Measurements from ENCODE around the gene PPFIA1. TPM values are rescaled to one million over a fixed set of nuclear protein-coding genes. Genes with fewer than 3 reads are reported as not detected.

Gene PPFIA1
- total RNA-seq, 2 donors from 2014 or later: 47.8 to 82.9 TPM

GRCh38 chr11:70424765-70425344 is 154.4 kb downstream of the PPFIA1 start:
- TF ChIP-seq, protein P1, sequence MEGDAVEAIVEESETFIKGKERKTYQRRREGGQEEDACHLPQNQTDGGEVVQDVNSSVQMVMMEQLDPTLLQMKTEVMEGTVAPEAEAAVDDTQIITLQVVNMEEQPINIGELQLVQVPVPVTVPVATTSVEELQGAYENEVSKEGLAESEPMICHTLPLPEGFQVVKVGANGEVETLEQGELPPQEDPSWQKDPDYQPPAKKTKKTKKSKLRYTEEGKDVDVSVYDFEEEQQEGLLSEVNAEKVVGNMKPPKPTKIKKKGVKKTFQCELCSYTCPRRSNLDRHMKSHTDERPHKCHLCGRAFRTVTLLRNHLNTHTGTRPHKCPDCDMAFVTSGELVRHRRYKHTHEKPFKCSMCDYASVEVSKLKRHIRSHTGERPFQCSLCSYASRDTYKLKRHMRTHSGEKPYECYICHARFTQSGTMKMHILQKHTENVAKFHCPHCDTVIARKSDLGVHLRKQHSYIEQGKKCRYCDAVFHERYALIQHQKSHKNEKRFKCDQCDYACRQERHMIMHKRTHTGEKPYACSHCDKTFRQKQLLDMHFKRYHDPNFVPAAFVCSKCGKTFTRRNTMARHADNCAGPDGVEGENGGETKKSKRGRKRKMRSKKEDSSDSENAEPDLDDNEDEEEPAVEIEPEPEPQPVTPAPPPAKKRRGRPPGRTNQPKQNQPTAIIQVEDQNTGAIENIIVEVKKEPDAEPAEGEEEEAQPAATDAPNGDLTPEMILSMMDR (IDR thresholded peaks at IDR 0.05): no peak
- ATAC-seq (ENCODE audit: insufficient number of reproducible peaks, low FRiP score, low read depth) (no peak), DNase-seq (ENCODE audit: low spot score) (no peak)
- Histone ChIP-seq H3K9me3 (no peaks in the 10 kb centered on the region), H3K4me1 (ENCODE audit: control insufficient read depth in 1 of 2, low read depth in 2 of 2) (peaks cover 0 to 8% of the 10 kb centered on the region in 2 donors), H3K4me3 (no peak overlapping the region), H3K27me3 (replicated peaks; ENCODE audit: insufficient read depth) (no peaks in the 10 kb centered on the region), H3K27ac (no peak overlapping the region), H3K36me3 (peaks cover 65% of the 10 kb centered on the region)

DNA sequence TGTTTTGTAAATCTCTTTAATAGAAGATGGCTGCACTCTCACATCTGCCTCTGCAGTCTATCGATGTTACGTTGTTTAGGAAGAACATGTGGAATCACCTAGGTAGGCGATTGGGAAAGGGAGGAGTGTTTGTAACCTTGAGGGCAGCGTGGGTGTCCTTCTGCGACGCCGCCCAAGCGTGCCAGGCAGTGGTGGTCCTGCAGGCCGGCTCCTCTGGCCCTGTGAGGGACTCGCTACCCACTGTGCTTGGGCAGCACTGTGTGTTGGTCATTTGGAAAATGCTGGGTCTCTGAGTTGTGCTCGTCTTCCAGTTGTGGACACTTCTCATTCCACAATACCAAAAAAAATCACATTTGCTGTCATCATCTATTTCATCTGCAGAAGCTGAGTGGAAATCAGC is 156.9 kb downstream of the PPFIA1 start:
- Histone ChIP-seq H3K27ac (no peak overlapping the region), H3K4me3 (no peak overlapping the region), H3K4me1 (ENCODE audit: control insufficient read depth in 1 of 2, low read depth in 2 of 2) (peaks cover 0 to 8% of the 10 kb centered on the region in 2 donors), H3K27me3 (replicated peaks; ENCODE audit: insufficient read depth) (no peaks in the 10 kb centered on the region), H3K36me3 (peaks cover 66% of the 10 kb centered on the region), H3K9me3 (no peaks in the 10 kb centered on the region)
- ATAC-seq (ENCODE audit: insufficient number of reproducible peaks, low FRiP score, low read depth) (no peak), DNase-seq (ENCODE audit: low spot score) (no peak)
- TF ChIP-seq, protein P1 (IDR thresholded peaks at IDR 0.05): no peak

- no peaks in the 10 kb centered on the region for H3K27me3 ChIP-seq (replicated peaks; ENCODE audit: insufficient read depth)
- peaks cover 66% of the 10 kb centered on the region for H3K36me3 ChIP-seq
- no peaks in the 10 kb centered on the region for H3K9me3 ChIP-seq
- TF ChIP-seq, protein P1 (IDR thresholded peaks at IDR 0.05): no peak
- H3K27ac ChIP-seq: no peak overlapping the region
- peaks cover 0 to 8% of the 10 kb centered on the region in 2 donors for H3K4me1 ChIP-seq (ENCODE audit: control insufficient read depth in 1 of 2, low read depth in 2 of 2)
- ATAC-seq (ENCODE audit: insufficient number of reproducible peaks, low FRiP score, low read depth) (no peak), DNase-seq (ENCODE audit: low spot score) (no peak)
- H3K4me3 ChIP-seq: no peak overlapping the region
Observed at GRCh38 chr11:70428701-70429427, 158.4 kb downstream of the PPFIA1 start.

GRCh38 chr11:70429428-70429705 is 158.9 kb downstream of the PPFIA1 start:
- H3K4me3 ChIP-seq: no peak overlapping the region
- TF ChIP-seq, protein P1 (IDR thresholded peaks at IDR 0.05): no peak
- no peaks in the 10 kb centered on the region for H3K27me3 ChIP-seq (replicated peaks; ENCODE audit: insufficient read depth)
- H3K27ac ChIP-seq: no peak overlapping the region
- DNase-seq (ENCODE audit: low spot score) (no peak), ATAC-seq (ENCODE audit: insufficient number of reproducible peaks, low FRiP score, low read depth) (no peak)
- H3K36me3 ChIP-seq: peaks cover 71% of the 10 kb centered on the region
- no peaks in the 10 kb centered on the region for H3K9me3 ChIP-seq
- H3K4me1 ChIP-seq (ENCODE audit: control insufficient read depth in 1 of 2, low read depth in 2 of 2): peaks cover 0 to 8% of the 10 kb centered on the region in 2 donors

- Histone ChIP-seq H3K36me3 (peaks cover 75% of the 10 kb centered on the region), H3K27me3 (replicated peaks; ENCODE audit: insufficient read depth) (no peaks in the 10 kb centered on the region), H3K4me1 (ENCODE audit: control insufficient read depth in 1 of 2, low read depth in 2 of 2) (peaks cover 0 to 8% of the 10 kb centered on the region in 2 donors), H3K27ac (no peak overlapping the region), H3K4me3 (no peak overlapping the region), H3K9me3 (no peaks in the 10 kb centered on the region)
- TF ChIP-seq, protein P1 (IDR thresholded peaks at IDR 0.05): no peak
- DNase-seq (ENCODE audit: low spot score) (no peak), ATAC-seq (ENCODE audit: insufficient number of reproducible peaks, low FRiP score, low read depth) (no peak)
Observed at GRCh38 chr11:70429724-70430521, 159.4 kb downstream of the PPFIA1 start.

Measured in thoracic aorta (tissue), 2 donors.